ENCODE measurements around the gene CDK12.

The CDK12 gene

GRCh38 chr17:39566094-39566850, 105.0 kb downstream of the CDK12 start:
- no peak for TF ChIP-seq CTCF (IDR thresholded peaks at IDR 0.05; ENCODE audit: low read depth, low read length)
- DNase-seq (ENCODE audit: extremely low read depth, low read depth), result no peak

- no peak for DNase-seq (ENCODE audit: extremely low read depth, low read depth)
- TF ChIP-seq CTCF (IDR thresholded peaks at IDR 0.05; ENCODE audit: low read depth, low read length), result no peak
Measured at GRCh38 chr17:39568702-39569101, 107.4 kb downstream of the CDK12 start.

DNA sequence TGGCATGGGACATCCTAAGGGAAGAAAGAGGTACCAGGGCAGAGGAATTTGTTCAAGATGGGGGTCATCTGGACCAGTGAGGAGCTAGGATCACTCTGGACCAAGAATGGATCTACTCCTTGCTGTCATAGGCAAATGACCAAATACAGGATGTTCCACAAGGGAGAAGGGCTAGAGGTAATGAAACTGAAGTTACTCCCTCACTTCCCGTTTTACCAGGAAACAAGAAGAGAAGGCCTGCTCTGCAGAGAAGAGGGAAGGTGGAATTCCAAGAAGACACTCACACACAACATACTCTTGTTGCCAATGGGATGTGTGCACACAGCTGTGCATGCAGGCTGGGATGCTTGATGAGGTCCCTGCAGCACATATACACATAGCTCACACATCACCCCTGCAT, 107.8 kb downstream of the CDK12 start:
- TF ChIP-seq CTCF (IDR thresholded peaks at IDR 0.05; ENCODE audit: low read depth, low read length), result no peak
- DNase-seq (ENCODE audit: extremely low read depth, low read depth), result no peak

DNA sequence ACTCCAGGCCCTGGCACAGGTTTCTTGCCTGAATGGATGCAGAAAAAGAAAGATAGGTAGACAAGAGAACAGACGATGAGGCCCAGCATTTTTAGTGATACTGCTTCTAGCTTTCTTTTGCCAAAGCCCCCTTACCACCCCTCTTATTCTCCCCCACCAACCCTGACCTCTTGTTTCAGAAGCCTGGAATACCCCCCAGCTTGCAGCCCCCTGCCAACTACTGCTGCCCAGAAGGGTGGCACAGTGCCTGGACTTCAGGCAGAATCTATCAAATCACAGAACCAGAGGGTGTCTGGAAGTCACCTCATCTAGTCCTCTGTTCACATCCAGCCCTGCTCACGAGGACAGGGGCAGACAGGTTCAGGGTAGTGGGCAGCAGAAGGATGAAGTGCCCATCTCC, 110.8 kb downstream of the CDK12 start:
- no peak for DNase-seq (ENCODE audit: extremely low read depth, low read depth)
- TF ChIP-seq CTCF (IDR thresholded peaks at IDR 0.05; ENCODE audit: low read depth, low read length), result no peak

DNA sequence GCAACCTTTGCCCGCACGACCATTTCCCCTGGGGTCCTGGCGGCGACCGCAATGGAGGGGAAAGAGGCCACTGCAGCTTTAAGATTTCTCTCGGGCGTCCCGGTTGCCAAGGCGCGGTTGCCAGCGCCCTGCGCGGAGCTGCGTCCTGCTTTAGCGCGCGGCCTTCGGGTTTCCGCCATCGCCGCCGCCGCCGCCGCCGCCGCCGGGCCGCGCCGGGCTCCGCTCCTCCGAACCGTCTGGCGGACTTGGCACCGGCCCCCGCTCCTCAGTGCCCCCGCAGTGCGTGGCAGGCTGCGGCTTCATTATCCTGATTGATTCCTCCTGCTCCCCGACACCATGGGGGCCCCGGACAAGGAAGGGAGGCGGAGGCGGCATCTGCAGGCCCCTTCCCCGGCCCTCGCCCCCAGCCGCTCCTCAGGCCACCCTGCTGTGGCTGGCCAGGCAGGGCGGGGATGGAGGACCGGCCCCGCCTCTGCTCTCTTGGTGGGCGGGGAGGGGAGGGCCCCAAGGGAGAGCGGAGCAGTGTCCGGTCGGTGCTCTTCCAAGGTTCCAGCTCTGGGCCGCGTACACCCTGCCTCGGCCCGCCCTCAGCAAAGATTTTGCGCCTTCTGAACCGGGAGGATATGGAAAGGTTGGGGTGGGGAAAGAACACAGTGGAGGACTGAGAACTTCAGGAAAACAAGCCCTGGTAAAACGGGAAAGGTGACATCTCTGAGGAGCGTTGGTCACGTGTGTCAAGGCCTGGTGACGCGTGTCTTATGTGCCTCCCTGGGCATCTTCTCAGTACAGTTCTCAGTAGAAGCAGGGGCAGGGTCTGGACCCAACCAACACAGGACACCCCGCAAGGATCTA, 112.4 kb downstream of the CDK12 start:
- DNase-seq (ENCODE audit: extremely low read depth, low read depth), result no peak
- no peak for TF ChIP-seq CTCF (IDR thresholded peaks at IDR 0.05; ENCODE audit: low read depth, low read length)

DNA sequence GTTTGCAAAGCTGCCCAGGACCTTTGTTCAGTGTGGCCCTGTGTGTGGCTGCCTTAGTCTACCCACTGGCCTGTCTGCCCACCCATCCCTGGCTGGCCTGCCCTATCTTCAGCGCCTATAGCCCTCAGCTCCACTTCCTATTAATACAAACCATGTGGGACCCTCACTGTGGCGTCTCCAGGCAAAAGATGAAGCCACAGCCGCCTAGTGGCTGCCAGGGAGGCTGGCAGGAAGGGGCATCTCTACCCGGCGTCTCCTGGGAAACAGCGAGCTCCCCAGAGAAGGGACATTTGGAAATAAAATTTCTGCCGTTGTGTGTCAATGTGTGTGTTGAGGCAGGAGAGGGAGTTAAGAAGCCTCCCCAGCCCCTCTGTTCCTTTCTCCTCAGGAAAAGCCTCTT, 114.9 kb downstream of the CDK12 start:
- TF ChIP-seq CTCF (IDR thresholded peaks at IDR 0.05; ENCODE audit: low read depth, low read length), result peak; percentile 48
- DNase-seq (ENCODE audit: extremely low read depth, low read depth), result no peak

DNA sequence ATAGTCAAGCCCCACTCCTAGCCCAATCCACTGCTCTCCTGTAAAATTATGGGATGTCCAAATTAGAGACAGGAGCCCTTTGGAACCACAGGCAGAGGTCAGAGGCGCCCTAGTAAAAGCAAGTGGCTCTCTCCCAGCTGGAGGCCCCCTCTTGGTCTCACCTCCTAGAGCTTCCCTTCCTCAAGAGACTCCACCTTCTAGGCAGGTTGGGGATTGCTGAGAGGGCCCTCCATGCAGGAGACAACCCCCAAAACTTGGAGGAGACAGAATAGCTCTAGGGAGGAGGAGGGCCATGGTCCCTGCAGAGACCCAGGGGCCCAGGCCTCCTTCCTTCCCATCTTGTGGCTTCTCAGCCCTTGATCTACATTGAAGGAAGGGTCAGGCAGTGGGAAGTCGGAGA, 117.0 kb downstream of the CDK12 start:
- no peak for DNase-seq (ENCODE audit: extremely low read depth, low read depth)

More for the DNA sequence above, 117.0 kb downstream of the CDK12 start:
- TF ChIP-seq CTCF (IDR thresholded peaks at IDR 0.05; ENCODE audit: low read depth, low read length), result no peak

Measured in AG09319 (cell line).